ENCODE results near the gene TCEANC. TPM values are rescaled to one million over a fixed set of nuclear protein-coding genes. Genes with fewer than 3 reads are reported as not detected.

Gene TCEANC
- total RNA-seq, 5 donors from 2014 or later (not counting 1 experiment from before 2014, with no cell fraction given): 8.0 to 12.8 (median 9.5) TPM

- H3K9me3 ChIP-seq: no peaks in the 10 kb centered on the region
- peaks cover 0 to 25% of the 10 kb centered on the region in 2 experiments for H3K4me1 ChIP-seq (ENCODE audit: control insufficient read depth in 1 of 2, extremely low read depth in 1 of 2, insufficient read depth in 2 of 2, low read length in 2 of 2)
- Mint-ChIP-seq H3K4me1 (peaks cover 31 to 78% (median 59%) of the 10 kb centered on the region in 3 donors), H3K9me3 (no peaks in the 10 kb centered on the region), H3K27me3 (peaks cover 0 to 9% of the 10 kb centered on the region in 2 donors), H3K36me3 (peaks cover 15% of the 10 kb centered on the region), H3K4me3 (no peak overlapping the region), H3K27ac (no peak overlapping the region)
- ChIA-PET POLR2A (no interaction called here), CTCF (no interaction called here)
- no CpG with 5 or more reads among the region's 4 CpGs for WGBS (ENCODE audit: insufficient coverage)
- H3K4me3 ChIP-seq (ENCODE audit: control insufficient read depth in 1 of 2, extremely low read depth in 1 of 2, low read length in 1 of 2): no peak overlapping the region
- DNase-seq: no peak
- H3K36me3 ChIP-seq (ENCODE audit: control insufficient read depth in 2 of 2, extremely low read depth in 1 of 2, insufficient read depth in 1 of 2, low read length in 1 of 2): peaks cover 0 to 2% of the 10 kb centered on the region in 2 donors
- H3K27ac ChIP-seq (ENCODE audit: low read length): no peak overlapping the region
- ATAC-seq (replicated peaks in 1 of 4): no peak
- no peaks in the 10 kb centered on the region for H3K27me3 ChIP-seq (replicated peaks in 1 of 2; ENCODE audit: control insufficient read depth in 2 of 2, extremely low read depth in 1 of 2, insufficient read depth in 2 of 2, low read length in 1 of 2)
Measured at GRCh38 chrX:13700380-13700779, 47.4 kb downstream of the TCEANC start.

- Histone ChIP-seq H3K4me3 (ENCODE audit: control insufficient read depth in 1 of 2, extremely low read depth in 1 of 2, low read length in 1 of 2) (no peak overlapping the region), H3K27me3 (replicated peaks in 1 of 2; ENCODE audit: control insufficient read depth in 2 of 2, extremely low read depth in 1 of 2, insufficient read depth in 2 of 2, low read length in 1 of 2) (no peaks in the 10 kb centered on the region), H3K4me1 (ENCODE audit: control insufficient read depth in 1 of 2, extremely low read depth in 1 of 2, insufficient read depth in 2 of 2, low read length in 2 of 2) (peaks cover 0 to 16% of the 10 kb centered on the region in 2 experiments), H3K36me3 (ENCODE audit: control insufficient read depth in 2 of 2, extremely low read depth in 1 of 2, insufficient read depth in 1 of 2, low read length in 1 of 2) (peaks cover 0 to 5% of the 10 kb centered on the region in 2 donors), H3K27ac (ENCODE audit: low read length) (no peak overlapping the region), H3K9me3 (no peaks in the 10 kb centered on the region)
- CTCF ChIA-PET: no interaction called here
- POLR2A ChIA-PET: no interaction called here
- H3K4me3 Mint-ChIP-seq: no peak overlapping the region
- peaks cover 8% of the 10 kb centered on the region for H3K36me3 Mint-ChIP-seq
- H3K9me3 Mint-ChIP-seq: no peaks in the 10 kb centered on the region
- WGBS (ENCODE audit: insufficient coverage): 100% methylated on average over 1 of the region's 5 CpGs
- ATAC-seq (replicated peaks in 1 of 4): no peak
- peaks cover 0 to 13% of the 10 kb centered on the region in 2 donors for H3K27me3 Mint-ChIP-seq
- H3K27ac Mint-ChIP-seq: peak overlapping the region; percentile 57 to 66
- H3K4me1 Mint-ChIP-seq: peaks cover 28 to 67% (median 44%) of the 10 kb centered on the region in 3 donors
- DNase-seq: no peak
Measured at GRCh38 chrX:13702111-13702789, 49.3 kb downstream of the TCEANC start.

- ChIA-PET POLR2A (no interaction called here), CTCF (no interaction called here)
- Histone ChIP-seq H3K4me3 (ENCODE audit: control insufficient read depth in 1 of 2, extremely low read depth in 1 of 2, low read length in 1 of 2) (no peak overlapping the region), H3K4me1 (ENCODE audit: control insufficient read depth in 1 of 2, extremely low read depth in 1 of 2, insufficient read depth in 2 of 2, low read length in 2 of 2) (peaks cover 0 to 16% of the 10 kb centered on the region in 2 experiments), H3K27me3 (replicated peaks in 1 of 2; ENCODE audit: control insufficient read depth in 2 of 2, extremely low read depth in 1 of 2, insufficient read depth in 2 of 2, low read length in 1 of 2) (no peaks in the 10 kb centered on the region), H3K36me3 (ENCODE audit: control insufficient read depth in 2 of 2, extremely low read depth in 1 of 2, insufficient read depth in 1 of 2, low read length in 1 of 2) (peaks cover 0 to 5% of the 10 kb centered on the region in 2 donors), H3K27ac (ENCODE audit: low read length) (no peak overlapping the region), H3K9me3 (no peaks in the 10 kb centered on the region)
- Mint-ChIP-seq H3K4me1 (peaks cover 25 to 60% (median 39%) of the 10 kb centered on the region in 3 donors), H3K4me3 (no peak overlapping the region), H3K9me3 (no peaks in the 10 kb centered on the region), H3K36me3 (peaks cover 7% of the 10 kb centered on the region), H3K27me3 (peaks cover 0 to 13% of the 10 kb centered on the region in 2 donors), H3K27ac (peak overlapping the region; percentile 23 to 31)
- no CpG with 5 or more reads among the region's 3 CpGs for WGBS (ENCODE audit: insufficient coverage)
- ATAC-seq (replicated peaks in 1 of 4) (no peak), DNase-seq (no peak)
Measured at GRCh38 chrX:13703135-13703534, 50.2 kb downstream of the TCEANC start.

- CTCF ChIA-PET: no interaction called here
- Mint-ChIP-seq H3K9me3 (no peaks in the 10 kb centered on the region), H3K4me3 (no peak overlapping the region), H3K27ac (peak overlapping the region; percentile 23 to 67), H3K4me1 (peaks cover 25 to 56% (median 39%) of the 10 kb centered on the region in 3 donors), H3K27me3 (peaks cover 0 to 13% of the 10 kb centered on the region in 2 donors), H3K36me3 (peaks cover 7% of the 10 kb centered on the region)
- no peaks in the 10 kb centered on the region for H3K9me3 ChIP-seq
- H3K4me3 ChIP-seq (ENCODE audit: control insufficient read depth in 1 of 2, extremely low read depth in 1 of 2, low read length in 1 of 2): no peak overlapping the region
- no peaks in the 10 kb centered on the region for H3K27me3 ChIP-seq (replicated peaks in 1 of 2; ENCODE audit: control insufficient read depth in 2 of 2, extremely low read depth in 1 of 2, insufficient read depth in 2 of 2, low read length in 1 of 2)
- DNase-seq: no peak
- H3K36me3 ChIP-seq (ENCODE audit: control insufficient read depth in 2 of 2, extremely low read depth in 1 of 2, insufficient read depth in 1 of 2, low read length in 1 of 2): peaks cover 0 to 7% of the 10 kb centered on the region in 2 donors
- WGBS (ENCODE audit: insufficient coverage): no CpG with 5 or more reads among the region's 3 CpGs
- H3K27ac ChIP-seq (ENCODE audit: low read length): no peak overlapping the region
- peaks cover 0 to 16% of the 10 kb centered on the region in 2 experiments for H3K4me1 ChIP-seq (ENCODE audit: control insufficient read depth in 1 of 2, extremely low read depth in 1 of 2, insufficient read depth in 2 of 2, low read length in 2 of 2)
- ATAC-seq (replicated peaks in 1 of 4): no peak
- POLR2A ChIA-PET: no interaction called here
Measured at GRCh38 chrX:13703589-13703988, 50.6 kb downstream of the TCEANC start.

GRCh38 chrX:13711141-13711540 is 58.2 kb downstream of the TCEANC start:
- Histone ChIP-seq H3K9me3 (no peaks in the 10 kb centered on the region), H3K27me3 (replicated peaks in 1 of 2; ENCODE audit: control insufficient read depth in 2 of 2, extremely low read depth in 1 of 2, insufficient read depth in 2 of 2, low read length in 1 of 2) (no peaks in the 10 kb centered on the region), H3K36me3 (ENCODE audit: control insufficient read depth in 2 of 2, extremely low read depth in 1 of 2, insufficient read depth in 1 of 2, low read length in 1 of 2) (peaks cover 0 to 23% of the 10 kb centered on the region in 2 donors), H3K4me1 (ENCODE audit: control insufficient read depth in 1 of 2, extremely low read depth in 1 of 2, insufficient read depth in 2 of 2, low read length in 2 of 2) (peaks cover 0 to 4% of the 10 kb centered on the region in 2 experiments), H3K27ac (ENCODE audit: low read length) (no peak overlapping the region), H3K4me3 (ENCODE audit: control insufficient read depth in 1 of 2, extremely low read depth in 1 of 2, low read length in 1 of 2) (no peak overlapping the region)
- POLR2A ChIA-PET: no interaction called here
- no peak overlapping the region for H3K4me3 Mint-ChIP-seq
- ATAC-seq (replicated peaks in 1 of 4) (no peak), DNase-seq (no peak)
- H3K27me3 Mint-ChIP-seq: peaks cover 0 to 10% of the 10 kb centered on the region in 2 donors
- H3K9me3 Mint-ChIP-seq: no peaks in the 10 kb centered on the region
- H3K27ac Mint-ChIP-seq: peak overlapping the region; percentile 56 to 63
- no CpG with 5 or more reads among the region's 4 CpGs for WGBS (ENCODE audit: insufficient coverage)
- CTCF ChIA-PET: interaction anchor here in 1 of 2 donors (1.3 kb wide), 1 partner anchor 15 kb away, joined by 3 read pairs; no protein-coding TSS in a partner anchor
- H3K36me3 Mint-ChIP-seq: peaks cover 22% of the 10 kb centered on the region
- peaks cover 10 to 13% (median 12%) of the 10 kb centered on the region in 3 donors for H3K4me1 Mint-ChIP-seq

Other genes with a start within 250 kb of the TCEANC start
- gene EGFL6, start 83.5 kb upstream of the TCEANC start, total RNA-seq: under 1 TPM in 2 of 5 donors, not detected in 3; 0.09 to 0.26 TPM
- gene RAB9A, start 36.0 kb downstream of the TCEANC start, total RNA-seq: 10 to 100 TPM; 12.2 to 27.3 (median 16.4) TPM
- 10 to 100 TPM; 24.8 to 32.9 (median 29.7) TPM for gene TRAPPC2, start 81.5 kb downstream of the TCEANC start, total RNA-seq
- 10 to 100 TPM; 78.8 to 96.8 (median 89.3) TPM for gene OFD1, start 81.6 kb downstream of the TCEANC start, total RNA-seq
- gene GPM6B, start 164.0 kb downstream of the TCEANC start, total RNA-seq: under 1 TPM in 2 of 5 donors, not detected in 3; 0.09 to 0.35 TPM